Neural cell (in vitro differentiated cells): ENCODE measurements around the gene DCT. TPM values are rescaled to one million over a fixed set of nuclear protein-coding genes. Genes with fewer than 3 reads are reported as not detected.

Experiments
- H2AFZ ChIP-seq: fragments of 200-600, 300-800 bp; sonication (generic), shearing (Covaris generic); 2 replicates; pipeline ENCODE4 v1.6.0; 2014; ENCODE audit warnings: low read depth, mild to moderate bottlenecking, antibody characterized with exemption, low read length, moderate library complexity
- H3F3A ChIP-seq: fragments of 200-600 bp; shearing (Covaris generic); 2 replicates; pipeline ENCODE4 v1.6.1; 2016; ENCODE audit warnings: mild to moderate bottlenecking, moderate library complexity, mixed read lengths, antibody characterized with exemption, low read length; ENCODE audit not compliant: insufficient read depth, poor library complexity, severe bottlenecking
- H3K27ac ChIP-seq: fragments of 200-600, 300-800 bp; sonication (generic), shearing (Covaris generic); 2 replicates; pipeline ENCODE4 v1.5.1; 2014; ENCODE audit warnings: mild to moderate bottlenecking, low read length, moderate library complexity
- H3K27me3 ChIP-seq: fragments of 300-800, 200-600 bp; sonication (generic), shearing (Covaris generic); 2 replicates; pipeline ENCODE4 v1.6.0; 2014; ENCODE audit warnings: mild to moderate bottlenecking, low read depth, low read length, moderate library complexity; ENCODE audit not compliant: insufficient read depth
- H3K36me3 ChIP-seq: fragments of 300-800, 200-600 bp; sonication (generic), shearing (Covaris generic); 2 replicates; pipeline ENCODE4 v1.5.1; 2014; ENCODE audit warnings: mild to moderate bottlenecking, antibody characterized with exemption, low read length, moderate library complexity; ENCODE audit not compliant: insufficient read depth
- H3K4me2 ChIP-seq: fragments of 300-800, 200-600 bp; sonication (generic), shearing (Covaris generic); 2 replicates; pipeline ENCODE4 v1.6.0; 2014; ENCODE audit warnings: mild to moderate bottlenecking, low read length
- H3K4me3 ChIP-seq: fragments of 300-800, 200-600 bp; sonication (generic), shearing (Covaris generic); 2 replicates; pipeline ENCODE4 v1.5.1; 2014; ENCODE audit warnings: mild to moderate bottlenecking, low read length, moderate library complexity
- H3K79me2 ChIP-seq: fragments of 200-600 bp; shearing (Covaris generic); replicated peaks from 2 replicates; pipeline ENCODE4 v1.6.0; 2014; ENCODE audit warnings: mild to moderate bottlenecking, low read length, moderate library complexity; ENCODE audit not compliant: insufficient read depth
- H3K9ac ChIP-seq: fragments of 300-800, 200-600 bp; sonication (generic), shearing (Covaris generic); 2 replicates; pipeline ENCODE4 v1.6.1; 2016; ENCODE audit warnings: mild to moderate bottlenecking, low read length, mixed read lengths
- H3K9me2 ChIP-seq: fragments of 200-600 bp; shearing (Covaris generic); 2 replicates; pipeline ENCODE4 v1.6.1; 2016; ENCODE audit warnings: mild to moderate bottlenecking, low read length, mixed read lengths; ENCODE audit not compliant: insufficient read depth
- H3K9me3 ChIP-seq: fragments of 200-600, 300-800 bp; sonication (generic), shearing (Covaris generic); 2 replicates; pipeline ENCODE4 v1.6.1; 2016; ENCODE audit warnings: mild to moderate bottlenecking, mixed run types, low read length, moderate library complexity, mixed read lengths
- H4K20me1 ChIP-seq: fragments of 200-600 bp; shearing (Covaris generic); 2 replicates; pipeline ENCODE4 v1.6.1; 2016; ENCODE audit warnings: mild to moderate bottlenecking, mixed run types; ENCODE audit not compliant: insufficient read depth
- CTCF ChIP-seq: fragments of 450-650 bp; IDR thresholded peaks from 2 replicates; pipeline ENCODE4 v1.5.1; 2014; ENCODE audit warnings: antibody characterized with exemption, mild to moderate bottlenecking, moderate library complexity; ENCODE audit not compliant: poor library complexity, severe bottlenecking
- EP300 ChIP-seq: fragments of 450-650 bp; conservative IDR thresholded peaks from 2 replicates; pipeline ENCODE4 v1.6.1; 2014; ENCODE audit warnings: antibody characterized with exemption, mild to moderate bottlenecking, moderate library complexity; ENCODE audit not compliant: poor library complexity, severe bottlenecking
- EZH2 ChIP-seq: fragments of 200-600, 300-800 bp; shearing (Covaris generic), sonication (generic); IDR thresholded peaks from 2 replicates; pipeline ENCODE4 v1.6.1; 2014; ENCODE audit warnings: antibody characterized with exemption, low read length, borderline replicate concordance, mild to moderate bottlenecking; ENCODE audit not compliant: insufficient read depth, poor library complexity, severe bottlenecking
- MXI1 ChIP-seq: fragments of 450-650 bp; conservative IDR thresholded peaks from 2 replicates; pipeline ENCODE4 v1.6.1; 2014; ENCODE audit warnings: antibody characterized with exemption, mild to moderate bottlenecking; ENCODE audit not compliant: poor library complexity, severe bottlenecking
- POLR2AphosphoS5 ChIP-seq: IDR thresholded peaks from 2 replicates; pipeline ENCODE4 v1.6.1; 2012
- RAD21 ChIP-seq: fragments of 450-650 bp; conservative IDR thresholded peaks from 2 replicates; pipeline ENCODE4 v1.6.1; 2014; ENCODE audit warnings: antibody characterized with exemption, mild to moderate bottlenecking, moderate library complexity
- SMC3 ChIP-seq: fragments of 450-650 bp; conservative IDR thresholded peaks from 2 replicates; pipeline ENCODE4 v1.6.1; 2014; ENCODE audit warnings: antibody characterized with exemption, mild to moderate bottlenecking, moderate library complexity; ENCODE audit not compliant: poor library complexity
- TAF1 ChIP-seq: IDR thresholded peaks from 2 replicates; pipeline ENCODE4 v1.6.1; 2012; ENCODE audit warnings: low read depth
- polyA plus RNA-seq: library from polyadenylated mRNA; depleted of rRNA; stranded (reverse); fragments of >200 nt; gene quantifications from 2 replicates; pipeline ENCODE4 v1.2.3, GENCODE V29; 2014
- TF ChIP-seq, protein P1 (sequence below): IDR thresholded peaks from 2 replicates; pipeline ENCODE4 v1.6.1; 2012; ENCODE audit warnings: borderline replicate concordance

The DCT gene
- polyA plus RNA-seq, 1 donor from 2014 or later, result not detected

GRCh38 chr13:94413598-94413944 lies 65.9 kb downstream of the DCT start:
- no peaks in the 10 kb centered on the region for H4K20me1 ChIP-seq
- no peaks in the 10 kb centered on the region for H3K9me3 ChIP-seq
- H3K4me3 ChIP-seq, result no peak overlapping the region
- H3K9me2 ChIP-seq, result no peaks in the 10 kb centered on the region
- H3K27me3 ChIP-seq, result no peaks in the 10 kb centered on the region
- no peak overlapping the region for H3K27ac ChIP-seq
- no peak overlapping the region for H3K9ac ChIP-seq
- no peak for TF ChIP-seq RAD21
- no peak for TF ChIP-seq TAF1
- no peak for TF ChIP-seq CTCF
- no peak for TF ChIP-seq SMC3
- no peak for TF ChIP-seq MXI1
- TF ChIP-seq, protein P1, sequence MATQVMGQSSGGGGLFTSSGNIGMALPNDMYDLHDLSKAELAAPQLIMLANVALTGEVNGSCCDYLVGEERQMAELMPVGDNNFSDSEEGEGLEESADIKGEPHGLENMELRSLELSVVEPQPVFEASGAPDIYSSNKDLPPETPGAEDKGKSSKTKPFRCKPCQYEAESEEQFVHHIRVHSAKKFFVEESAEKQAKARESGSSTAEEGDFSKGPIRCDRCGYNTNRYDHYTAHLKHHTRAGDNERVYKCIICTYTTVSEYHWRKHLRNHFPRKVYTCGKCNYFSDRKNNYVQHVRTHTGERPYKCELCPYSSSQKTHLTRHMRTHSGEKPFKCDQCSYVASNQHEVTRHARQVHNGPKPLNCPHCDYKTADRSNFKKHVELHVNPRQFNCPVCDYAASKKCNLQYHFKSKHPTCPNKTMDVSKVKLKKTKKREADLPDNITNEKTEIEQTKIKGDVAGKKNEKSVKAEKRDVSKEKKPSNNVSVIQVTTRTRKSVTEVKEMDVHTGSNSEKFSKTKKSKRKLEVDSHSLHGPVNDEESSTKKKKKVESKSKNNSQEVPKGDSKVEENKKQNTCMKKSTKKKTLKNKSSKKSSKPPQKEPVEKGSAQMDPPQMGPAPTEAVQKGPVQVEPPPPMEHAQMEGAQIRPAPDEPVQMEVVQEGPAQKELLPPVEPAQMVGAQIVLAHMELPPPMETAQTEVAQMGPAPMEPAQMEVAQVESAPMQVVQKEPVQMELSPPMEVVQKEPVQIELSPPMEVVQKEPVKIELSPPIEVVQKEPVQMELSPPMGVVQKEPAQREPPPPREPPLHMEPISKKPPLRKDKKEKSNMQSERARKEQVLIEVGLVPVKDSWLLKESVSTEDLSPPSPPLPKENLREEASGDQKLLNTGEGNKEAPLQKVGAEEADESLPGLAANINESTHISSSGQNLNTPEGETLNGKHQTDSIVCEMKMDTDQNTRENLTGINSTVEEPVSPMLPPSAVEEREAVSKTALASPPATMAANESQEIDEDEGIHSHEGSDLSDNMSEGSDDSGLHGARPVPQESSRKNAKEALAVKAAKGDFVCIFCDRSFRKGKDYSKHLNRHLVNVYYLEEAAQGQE, result no peak
- no peak for TF ChIP-seq EP300
- no peak for TF ChIP-seq POLR2AphosphoS5
- TF ChIP-seq EZH2, result no peak
- H3K36me3 ChIP-seq, result no peaks in the 10 kb centered on the region
- no peak overlapping the region for H3K4me2 ChIP-seq
- H3F3A ChIP-seq, result no peaks in the 10 kb centered on the region
- no peak overlapping the region for H2AFZ ChIP-seq
- H3K79me2 ChIP-seq, result no peaks in the 10 kb centered on the region

DNA sequence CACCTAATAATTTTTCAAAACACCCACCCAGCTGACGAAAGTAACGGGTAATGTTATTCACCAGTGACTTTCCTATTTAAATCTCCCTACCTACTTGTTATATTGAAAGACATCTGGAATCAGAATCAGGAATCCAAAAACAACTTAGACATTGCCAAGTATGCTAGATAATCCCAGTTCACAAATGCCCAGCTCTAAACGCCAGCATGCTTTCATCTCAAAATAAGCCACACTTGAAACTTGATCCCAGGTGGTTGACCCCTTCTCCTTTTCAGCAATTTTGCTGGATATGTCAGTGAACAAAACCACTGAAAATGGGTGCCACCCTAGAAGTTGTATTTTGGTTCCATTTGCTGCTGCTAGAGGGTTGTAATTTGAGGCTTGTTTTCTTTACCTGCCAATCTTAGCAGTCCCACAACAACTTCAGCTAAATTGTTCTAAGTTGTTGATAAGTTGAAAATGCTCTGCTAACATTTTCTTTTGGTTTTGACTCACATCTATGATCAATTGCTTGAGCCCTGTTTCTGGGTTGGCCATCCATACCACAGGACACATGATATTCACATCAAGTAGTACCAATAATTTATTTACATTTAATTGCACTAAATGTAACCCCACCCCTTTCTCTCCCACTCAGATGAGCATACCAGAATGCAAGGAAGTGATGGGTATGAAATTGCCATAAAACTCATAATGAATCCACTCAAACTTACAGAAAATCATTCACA lies 66.4 kb downstream of the DCT start:
- H3K36me3 ChIP-seq, result no peaks in the 10 kb centered on the region
- H3K79me2 ChIP-seq, result no peaks in the 10 kb centered on the region
- H3K4me3 ChIP-seq, result no peak overlapping the region
- H2AFZ ChIP-seq, result no peak overlapping the region
- H3K27ac ChIP-seq, result no peak overlapping the region
- H3K4me2 ChIP-seq, result no peak overlapping the region
- TF ChIP-seq RAD21, result no peak
- TF ChIP-seq, protein P1, result no peak
- no peaks in the 10 kb centered on the region for H3K27me3 ChIP-seq
- no peaks in the 10 kb centered on the region for H4K20me1 ChIP-seq
- H3K9me2 ChIP-seq, result no peaks in the 10 kb centered on the region
- no peaks in the 10 kb centered on the region for H3F3A ChIP-seq
- H3K9me3 ChIP-seq, result no peaks in the 10 kb centered on the region
- no peak overlapping the region for H3K9ac ChIP-seq
